Lower lobe of right lung (tissue), 2 donors: Measurements from ENCODE around the gene MAPK1IP1L. TPM values are rescaled to one million over a fixed set of nuclear protein-coding genes. Genes with fewer than 3 reads are reported as not detected.
A peak's percentile ranks its signal among the peaks of the same experiment; 100 is the strongest.

ENCODE experiments used
- ATAC-seq, 2 donors: fragments of 200-7000 bp; cut with Tn5 transposase; one replicate each; pipeline ENCODE4 v1.9.1; 2020 to 2022; ENCODE audit warnings: mild to moderate bottlenecking in 2 of 2, moderate library complexity in 2 of 2
- DNase-seq: peaks from one replicate; pipeline ENCODE4 v3.0.0-alpha.2; 2020
- H3K27ac ChIP-seq: fragments of 200-600 bp; one replicate; pipeline ENCODE4 v1.8.0; 2022
- H3K27me3 ChIP-seq: fragments of 200-600 bp; one replicate; pipeline ENCODE4 v1.8.0; 2022; ENCODE audit warnings: low read depth
- H3K36me3 ChIP-seq: fragments of 200-600 bp; one replicate; pipeline ENCODE4 v1.8.0; 2022; ENCODE audit warnings: mild to moderate bottlenecking
- H3K4me1 ChIP-seq: fragments of 200-600 bp; one replicate; pipeline ENCODE4 v1.8.0; 2022
- H3K4me3 ChIP-seq: fragments of 200-600 bp; one replicate; pipeline ENCODE4 v1.8.0; 2022; ENCODE audit warnings: mild to moderate bottlenecking
- H3K9me3 ChIP-seq: fragments of 200-600 bp; one replicate; pipeline ENCODE4 v1.8.0; 2022
- CTCF ChIP-seq: fragments of 200-600 bp; IDR thresholded peaks from one replicate; pipeline ENCODE4 v1.8.0; 2022; ENCODE audit warnings: antibody characterized with exemption, mild to moderate bottlenecking
- intact Hi-C: fragments of 100-400 bp; cut with DNase I; formaldehyde crosslinking; loops from one replicate; pipeline ENCODE4 v1.11.0; 2022
- total RNA-seq: library from RNA; stranded (reverse); fragmentation: NEBNext Ultra II Directional; extraction: Animal tissue kit (Norgen Biotek cat#: 25700); gene quantifications from one replicate; pipeline ENCODE4 v1.2.1, GENCODE V29; 2021
- donor health status: DM: no; HTN: yes; CAD: no; lungs with severe emphysema.

The MAPK1IP1L gene
- total RNA-seq, 1 donor from 2014 or later = 72.4 TPM

- Histone ChIP-seq H3K27me3 (no peaks in the 10 kb centered on the region), H3K4me3 (no peak overlapping the region), H3K4me1 (peaks cover 97% of the 10 kb centered on the region), H3K27ac (peak overlapping the region; percentile 89), H3K36me3 (no peaks in the 10 kb centered on the region), H3K9me3 (peaks cover 5% of the 10 kb centered on the region)
- intact Hi-C loops = no loop called here
- ATAC-seq (peak; percentile 86 to 89), DNase-seq (peak; percentile 84)
- no peak for TF ChIP-seq CTCF
These were observed 50.7 kb downstream of the MAPK1IP1L start for GRCh38 chr14:55102141-55102621.

- intact Hi-C loops = no loop called here
- no peaks in the 10 kb centered on the region for H3K36me3 ChIP-seq
- peak overlapping the region; percentile 89 for H3K27ac ChIP-seq
- TF ChIP-seq CTCF = no peak
- ATAC-seq (peak; percentile 93 to 94), DNase-seq (peak; percentile 90)
- peaks cover 5% of the 10 kb centered on the region for H3K9me3 ChIP-seq
- H3K4me1 ChIP-seq = peaks cover 97% of the 10 kb centered on the region
- H3K27me3 ChIP-seq = no peaks in the 10 kb centered on the region
- peak overlapping the region; percentile 15 for H3K4me3 ChIP-seq
These were observed 51.7 kb downstream of the MAPK1IP1L start for GRCh38 chr14:55103005-55103640.

GRCh38 chr14:55103971-55104954 lies 52.8 kb downstream of the MAPK1IP1L start:
- Histone ChIP-seq H3K27ac (peak overlapping the region; percentile 89), H3K36me3 (no peaks in the 10 kb centered on the region), H3K9me3 (peaks cover 5% of the 10 kb centered on the region), H3K4me1 (peaks cover 96% of the 10 kb centered on the region), H3K27me3 (no peaks in the 10 kb centered on the region), H3K4me3 (no peak overlapping the region)
- ATAC-seq = no peak
- no peak for DNase-seq
- no peak for TF ChIP-seq CTCF
- intact Hi-C loops = no loop called here

GRCh38 chr14:55105991-55106390 lies 54.5 kb downstream of the MAPK1IP1L start:
- intact Hi-C loops = no loop called here
- H3K4me3 ChIP-seq = no peak overlapping the region
- no peaks in the 10 kb centered on the region for H3K36me3 ChIP-seq
- DNase-seq = no peak
- H3K27me3 ChIP-seq = no peaks in the 10 kb centered on the region
- peaks cover 79% of the 10 kb centered on the region for H3K4me1 ChIP-seq
- H3K27ac ChIP-seq = peak overlapping the region; percentile 89
- no peak for TF ChIP-seq CTCF
- no peak for ATAC-seq
- peaks cover 5% of the 10 kb centered on the region for H3K9me3 ChIP-seq

GRCh38 chr14:55107766-55108554 lies 56.5 kb downstream of the MAPK1IP1L start:
- intact Hi-C loops = no loop called here
- ATAC-seq (peak; percentile 86 to 89), DNase-seq (peak; percentile 95)
- peak overlapping the region; percentile 92 for H3K27ac ChIP-seq
- no peaks in the 10 kb centered on the region for H3K27me3 ChIP-seq
- H3K36me3 ChIP-seq = no peaks in the 10 kb centered on the region
- no peak overlapping the region for H3K4me3 ChIP-seq
- no peak for TF ChIP-seq CTCF
- peaks cover 59% of the 10 kb centered on the region for H3K4me1 ChIP-seq
- peaks cover 5% of the 10 kb centered on the region for H3K9me3 ChIP-seq
